ENCODE results near the gene GALNT18.

The GALNT18 gene

DNA sequence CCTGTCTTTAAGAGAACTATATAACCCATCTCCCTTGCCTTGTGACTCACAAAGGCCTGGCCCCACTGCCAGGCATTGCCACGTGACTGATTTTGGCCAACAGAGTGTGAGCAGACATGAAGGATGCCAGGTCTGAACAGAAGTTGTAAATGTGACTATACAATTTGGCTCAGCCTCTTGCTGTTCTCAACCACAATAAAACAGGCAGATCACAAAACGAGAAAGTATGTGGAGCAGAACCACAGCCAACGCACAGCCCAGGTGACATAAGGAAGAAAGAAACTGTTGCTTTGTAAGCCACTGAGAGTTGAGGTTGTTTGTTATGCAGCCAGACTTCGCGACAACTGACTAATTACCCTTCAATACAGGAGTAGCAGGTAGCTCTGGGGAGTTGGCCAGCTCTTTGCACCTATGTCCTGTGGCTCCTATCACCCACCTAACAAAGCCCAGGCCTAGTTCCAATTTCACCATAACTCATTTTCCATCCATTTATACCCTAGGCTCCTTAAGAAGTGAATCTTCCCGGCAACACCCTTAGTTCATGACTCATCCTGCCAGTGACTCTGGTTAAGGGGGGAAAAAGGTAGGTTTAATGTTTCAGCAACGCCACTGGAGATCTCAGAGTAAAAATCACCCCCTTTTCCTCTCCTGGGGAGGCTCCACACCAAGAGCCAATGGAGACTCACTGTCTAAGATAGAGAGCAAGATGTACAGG, 53.7 kb downstream of the GALNT18 start:
- DNase-seq (ENCODE audit: low read depth in 2 of 2) = peak in 1 of 2 donors; percentile 3

- DNase-seq (ENCODE audit: low read depth in 2 of 2) = no peak
Measured at GRCh38 chr11:11565636-11566035, 56.2 kb downstream of the GALNT18 start.

- DNase-seq (ENCODE audit: low read depth in 2 of 2) = no peak
Measured at GRCh38 chr11:11563200-11563975, 58.4 kb downstream of the GALNT18 start.

GRCh38 chr11:11561991-11562390, 59.8 kb downstream of the GALNT18 start:
- no peak for DNase-seq (ENCODE audit: low read depth in 2 of 2)

DNA sequence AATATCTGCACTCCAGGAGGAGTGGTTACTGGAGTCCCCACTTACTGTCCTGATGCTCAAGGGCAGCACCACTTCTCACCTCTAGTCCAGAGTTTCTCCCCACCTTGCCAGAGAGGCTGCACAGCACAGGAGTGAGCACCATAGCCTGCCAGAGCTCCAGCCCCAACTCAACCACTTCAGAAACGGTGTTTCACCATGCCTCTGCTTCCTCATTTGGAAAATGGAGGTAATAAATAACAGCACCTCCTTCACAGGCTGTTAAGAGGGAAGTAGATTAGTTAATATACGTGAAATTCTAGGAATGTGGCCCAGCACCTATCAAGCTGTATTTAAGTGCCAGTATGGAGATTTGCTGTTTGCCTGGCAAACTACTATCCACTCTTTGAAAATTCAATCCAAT, 63.0 kb downstream of the GALNT18 start:
- DNase-seq (ENCODE audit: low read depth in 2 of 2) = no peak

GRCh38 chr11:11558396-11558795, 63.4 kb downstream of the GALNT18 start:
- DNase-seq (ENCODE audit: low read depth in 2 of 2) = no peak

- DNase-seq (ENCODE audit: low read depth in 2 of 2) = no peak
Measured at GRCh38 chr11:11555208-11555607, 66.6 kb downstream of the GALNT18 start.

DNA sequence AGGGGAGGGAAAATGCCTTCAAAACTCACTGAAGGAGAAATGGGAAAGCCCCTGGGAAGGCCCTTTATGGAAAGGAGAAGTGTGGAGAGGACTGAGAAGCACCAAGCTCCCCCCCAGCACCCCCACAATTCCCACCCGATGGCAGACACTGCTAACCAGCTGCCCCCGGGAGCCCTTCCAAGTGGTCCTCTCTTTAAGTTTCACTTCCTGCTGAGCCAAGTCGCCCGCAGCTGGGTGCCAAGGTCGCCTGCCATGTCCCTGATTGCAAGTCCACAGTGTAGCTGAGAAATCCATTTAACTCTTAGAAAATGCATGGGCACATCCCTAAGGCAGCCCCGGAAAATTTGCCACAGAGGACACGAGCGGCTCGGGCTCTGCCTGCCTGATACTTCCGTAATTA, 68.2 kb downstream of the GALNT18 start:
- no peak for DNase-seq (ENCODE audit: low read depth in 2 of 2)

GRCh38 chr11:11552529-11553087, 69.2 kb downstream of the GALNT18 start:
- no peak for DNase-seq (ENCODE audit: low read depth in 2 of 2)

DNA sequence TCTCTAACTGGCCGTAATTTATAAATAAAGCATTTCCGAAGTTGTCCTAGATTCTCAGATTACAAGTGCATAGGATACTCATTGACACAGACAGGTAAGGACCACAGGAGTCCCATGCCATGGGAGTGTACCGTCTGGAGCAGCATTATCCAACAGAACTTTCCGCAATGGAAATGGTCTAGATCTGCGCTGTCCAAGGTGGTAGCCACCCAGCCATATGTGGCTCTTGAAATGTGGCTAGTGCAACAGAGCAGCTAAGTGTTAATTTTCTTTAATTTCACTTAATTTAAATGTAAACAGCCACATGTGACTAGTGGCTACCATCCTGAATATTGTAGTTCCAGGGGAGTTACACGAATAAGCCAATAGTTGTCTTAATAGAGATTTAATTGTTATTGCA, 71.3 kb downstream of the GALNT18 start:
- no peak for DNase-seq (ENCODE audit: low read depth in 2 of 2)

- no peak for DNase-seq (ENCODE audit: low read depth in 2 of 2)
Measured at GRCh38 chr11:11545285-11546275, 76.2 kb downstream of the GALNT18 start.

DNA sequence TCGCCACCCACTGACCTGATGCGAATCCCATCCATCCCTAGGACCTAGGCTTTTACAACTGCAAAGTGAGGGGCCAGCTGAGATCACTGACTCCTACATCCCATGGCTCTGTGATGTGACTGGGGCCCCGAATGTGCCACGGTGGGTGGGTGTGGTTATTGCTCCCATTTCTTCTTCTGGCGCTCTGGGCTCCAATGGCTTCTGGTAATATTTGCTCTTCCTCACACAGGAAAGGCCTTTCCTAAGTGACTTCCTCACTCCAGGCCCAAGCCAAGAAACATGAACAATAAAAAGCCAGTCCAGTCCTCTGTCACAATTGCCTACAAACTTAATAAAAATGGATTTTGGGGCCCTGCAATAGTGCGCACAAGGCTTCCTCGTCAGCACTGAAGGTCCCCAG, 78.1 kb downstream of the GALNT18 start:
- DNase-seq (ENCODE audit: low read depth in 2 of 2) = no peak

- DNase-seq (ENCODE audit: low read depth in 2 of 2) = no peak
Measured at GRCh38 chr11:11540157-11540556, 81.6 kb downstream of the GALNT18 start.

DNA sequence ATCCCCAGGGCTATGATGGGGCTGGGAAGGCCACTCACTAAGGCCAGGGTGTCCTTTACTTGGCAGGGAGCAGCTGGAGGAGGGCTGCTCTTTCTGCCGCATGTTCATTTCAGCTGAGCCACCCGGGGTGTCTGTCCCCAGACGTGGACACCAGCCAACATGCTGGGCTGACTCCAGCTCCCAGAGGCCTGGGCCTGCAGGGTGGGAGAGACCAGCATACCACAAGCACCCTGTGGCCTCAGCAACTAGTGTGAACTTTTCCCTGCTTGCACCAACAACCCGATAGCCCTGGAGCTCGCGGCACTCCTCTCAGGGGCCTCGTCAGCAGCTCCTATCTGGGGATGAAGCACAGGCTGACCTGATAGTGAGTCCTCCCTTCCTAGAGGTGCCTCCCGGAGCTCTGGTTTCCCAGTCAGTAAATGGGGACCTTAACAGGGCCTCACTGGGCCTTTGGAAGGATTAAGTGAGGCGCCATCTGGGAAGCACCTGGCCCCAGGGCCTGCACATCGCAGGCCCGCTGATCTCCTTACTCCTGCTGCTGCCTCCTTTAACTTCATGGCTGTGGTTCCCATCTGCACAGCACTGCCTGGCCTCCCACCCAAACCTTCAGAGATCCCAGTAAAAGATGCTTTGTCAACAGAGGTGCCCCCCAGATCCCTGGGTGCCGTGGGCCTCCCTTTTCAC, 83.4 kb downstream of the GALNT18 start:
- no peak for DNase-seq (ENCODE audit: low read depth in 2 of 2)

DNA sequence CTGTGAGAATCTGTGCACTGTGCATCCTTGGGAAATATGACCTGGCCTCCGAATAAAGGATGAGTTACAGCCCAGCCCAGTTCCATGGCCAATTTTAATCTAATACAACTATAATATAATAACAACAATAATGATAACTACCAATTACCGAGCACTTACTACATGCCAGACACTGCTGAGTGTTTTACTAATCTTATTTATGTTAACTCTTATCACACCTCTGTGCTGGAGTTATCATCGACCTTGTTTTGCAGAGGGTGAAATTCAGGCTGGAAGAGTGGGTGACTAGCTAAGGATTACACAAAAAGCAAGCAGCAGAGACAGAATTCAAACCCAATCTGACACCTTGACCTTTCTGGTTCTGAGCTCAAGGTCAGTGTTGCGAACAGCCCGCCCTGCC, 83.9 kb downstream of the GALNT18 start:
- no peak for DNase-seq (ENCODE audit: low read depth in 2 of 2)

DNA sequence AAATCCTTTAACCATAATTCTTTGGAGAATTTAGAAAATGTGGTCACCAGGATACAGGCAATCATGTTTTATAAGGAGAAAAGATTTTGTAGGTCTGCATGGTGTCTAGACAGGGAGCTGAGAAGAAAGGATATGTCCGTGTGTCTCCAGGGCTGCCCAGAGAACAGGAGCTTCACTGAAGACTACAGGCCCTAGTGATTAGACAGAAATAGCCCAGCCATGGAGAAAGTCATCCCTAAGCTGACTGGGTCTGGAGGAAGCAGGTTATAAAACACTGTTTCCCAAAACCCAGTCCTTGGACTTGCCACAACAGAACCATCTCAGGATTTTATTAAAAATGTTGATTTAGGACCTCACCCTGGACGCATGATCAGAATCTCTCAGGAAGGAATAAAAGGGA, 84.4 kb downstream of the GALNT18 start:
- no peak for DNase-seq (ENCODE audit: low read depth in 2 of 2)

DNA sequence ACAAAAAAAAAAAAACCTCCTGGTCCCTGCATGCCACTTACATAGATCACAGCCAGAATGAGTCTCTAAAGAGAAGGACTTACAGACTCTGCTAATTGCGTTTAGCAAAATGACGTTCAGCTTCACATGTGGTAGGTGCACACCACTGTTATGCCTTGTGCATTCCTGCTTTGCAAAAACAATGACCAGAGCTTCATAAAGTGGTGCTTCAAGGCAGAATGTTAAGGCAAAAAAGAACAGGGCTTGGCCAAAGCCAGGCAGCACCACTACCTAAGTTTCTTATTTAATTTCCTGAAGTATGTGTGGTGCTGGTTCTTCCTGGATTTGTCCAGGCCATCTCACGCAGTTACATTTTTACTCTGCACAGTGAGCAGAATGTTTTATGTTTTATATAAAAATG, 85.2 kb downstream of the GALNT18 start:
- no peak for DNase-seq (ENCODE audit: low read depth in 2 of 2)

DNA sequence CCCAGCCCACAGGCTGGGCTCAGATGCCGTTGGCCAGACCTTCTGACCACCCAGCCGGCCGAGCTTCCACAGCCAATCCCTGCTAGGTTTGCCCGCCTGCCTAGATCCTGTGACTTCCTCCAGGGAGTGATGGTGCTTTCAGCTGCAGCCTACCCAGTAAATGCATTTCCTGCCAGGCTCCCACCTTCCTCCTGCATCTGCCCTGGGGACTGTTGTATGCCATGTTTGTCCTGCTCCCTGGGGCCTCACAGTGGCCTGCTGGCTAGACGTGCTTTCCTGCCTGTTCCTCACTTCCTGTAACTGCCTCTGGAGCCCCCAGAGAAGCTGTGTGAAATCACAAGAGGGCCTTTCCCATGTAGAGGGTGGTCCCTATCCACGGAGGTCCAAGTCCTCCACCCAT, 86.2 kb downstream of the GALNT18 start:
- no peak for DNase-seq (ENCODE audit: low read depth in 2 of 2)

- no peak for DNase-seq (ENCODE audit: low read depth in 2 of 2)
Measured at GRCh38 chr11:11534981-11535380, 86.8 kb downstream of the GALNT18 start.

GRCh38 chr11:11533751-11534150, 88.1 kb downstream of the GALNT18 start:
- no peak for DNase-seq (ENCODE audit: low read depth in 2 of 2)

GRCh38 chr11:11533057-11533456, 88.7 kb downstream of the GALNT18 start:
- DNase-seq (ENCODE audit: low read depth in 2 of 2) = no peak

Measured in stimulated activated CD8-positive, alpha-beta memory T cell treated with anti-CD3 and anti-CD28 coated beads, Interleukin-2, amount 100 ng/mL, for 48 hours (primary cell).